NCI-H146 treated with DMSO at 0.1 percent for 48 hours (cell line): ENCODE data around the gene BPIFB6.

Source experiments
- DNase-seq: peaks from one replicate; lab custom pipeline; 2025; ENCODE audit not compliant: unreplicated experiment; lab: John Stamatoyannopoulos, UW

The BPIFB6 gene, protein sequence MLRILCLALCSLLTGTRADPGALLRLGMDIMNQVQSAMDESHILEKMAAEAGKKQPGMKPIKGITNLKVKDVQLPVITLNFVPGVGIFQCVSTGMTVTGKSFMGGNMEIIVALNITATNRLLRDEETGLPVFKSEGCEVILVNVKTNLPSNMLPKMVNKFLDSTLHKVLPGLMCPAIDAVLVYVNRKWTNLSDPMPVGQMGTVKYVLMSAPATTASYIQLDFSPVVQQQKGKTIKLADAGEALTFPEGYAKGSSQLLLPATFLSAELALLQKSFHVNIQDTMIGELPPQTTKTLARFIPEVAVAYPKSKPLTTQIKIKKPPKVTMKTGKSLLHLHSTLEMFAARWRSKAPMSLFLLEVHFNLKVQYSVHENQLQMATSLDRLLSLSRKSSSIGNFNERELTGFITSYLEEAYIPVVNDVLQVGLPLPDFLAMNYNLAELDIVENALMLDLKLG

DNA sequence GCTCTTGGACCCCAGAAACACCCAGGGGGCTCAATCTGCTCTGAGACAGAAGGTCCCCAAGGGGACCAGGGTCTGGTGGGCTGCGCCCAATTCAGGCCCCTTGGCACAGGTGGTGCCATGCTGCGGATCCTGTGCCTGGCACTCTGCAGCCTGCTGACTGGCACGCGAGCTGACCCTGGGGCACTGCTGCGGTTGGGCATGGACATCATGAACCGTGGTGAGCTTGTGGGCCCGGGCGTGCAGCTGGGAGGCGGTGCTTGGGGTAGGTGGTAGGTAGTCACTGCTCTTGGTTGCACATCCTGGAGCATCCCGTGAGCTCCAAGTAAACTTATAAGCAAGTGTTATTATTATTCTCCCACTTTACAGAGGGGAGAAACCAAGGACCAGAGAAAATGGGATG lies at the start of gene BPIFB6:
BPIFB6 (plus strand) TSS at position 118 of the 400 bp plus-strand sequence; CDS start at position 118, 0 bp downstream.
- no peak for DNase-seq

DNA sequence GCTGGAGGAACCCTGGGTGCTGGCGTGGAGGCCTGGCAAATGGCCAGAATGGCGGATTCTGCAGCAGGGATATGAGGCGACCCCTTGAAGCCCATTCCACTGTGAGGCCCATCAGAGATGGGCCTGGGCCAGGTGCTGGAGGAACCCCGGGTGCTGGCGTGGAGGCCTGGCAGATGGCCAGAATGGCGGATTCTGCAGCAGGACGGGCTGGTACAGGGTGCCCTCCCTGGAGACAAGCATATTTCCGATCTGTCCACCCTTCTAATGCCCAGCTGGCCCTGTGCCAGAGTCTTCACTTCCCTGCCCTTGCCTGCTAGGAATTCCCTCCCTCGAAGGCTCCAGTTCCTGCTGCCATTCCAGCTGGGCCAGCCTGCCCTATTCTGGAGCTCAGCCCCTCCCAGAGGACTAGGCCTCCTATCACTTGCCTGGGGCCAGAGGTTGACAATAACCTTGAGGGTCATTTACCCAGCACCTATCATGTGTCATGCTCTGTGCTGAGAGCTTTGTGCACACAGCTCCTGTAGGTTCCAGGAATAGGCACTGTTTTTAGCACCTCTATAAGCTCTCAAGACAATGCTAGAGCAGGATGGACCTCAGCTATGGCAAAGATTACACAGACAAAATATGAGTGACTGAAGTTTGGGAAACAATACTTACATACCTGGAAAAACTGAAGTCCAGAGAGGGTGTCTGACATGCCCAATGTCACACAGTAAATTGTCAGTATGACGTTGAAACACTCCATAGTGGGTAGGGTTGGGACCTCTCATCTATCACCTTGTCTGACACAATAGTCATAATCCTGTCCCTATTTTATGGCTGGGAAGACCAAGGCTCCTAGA lies 48.6 kb upstream of the BPIFB6 start:
- no peak for DNase-seq

DNA sequence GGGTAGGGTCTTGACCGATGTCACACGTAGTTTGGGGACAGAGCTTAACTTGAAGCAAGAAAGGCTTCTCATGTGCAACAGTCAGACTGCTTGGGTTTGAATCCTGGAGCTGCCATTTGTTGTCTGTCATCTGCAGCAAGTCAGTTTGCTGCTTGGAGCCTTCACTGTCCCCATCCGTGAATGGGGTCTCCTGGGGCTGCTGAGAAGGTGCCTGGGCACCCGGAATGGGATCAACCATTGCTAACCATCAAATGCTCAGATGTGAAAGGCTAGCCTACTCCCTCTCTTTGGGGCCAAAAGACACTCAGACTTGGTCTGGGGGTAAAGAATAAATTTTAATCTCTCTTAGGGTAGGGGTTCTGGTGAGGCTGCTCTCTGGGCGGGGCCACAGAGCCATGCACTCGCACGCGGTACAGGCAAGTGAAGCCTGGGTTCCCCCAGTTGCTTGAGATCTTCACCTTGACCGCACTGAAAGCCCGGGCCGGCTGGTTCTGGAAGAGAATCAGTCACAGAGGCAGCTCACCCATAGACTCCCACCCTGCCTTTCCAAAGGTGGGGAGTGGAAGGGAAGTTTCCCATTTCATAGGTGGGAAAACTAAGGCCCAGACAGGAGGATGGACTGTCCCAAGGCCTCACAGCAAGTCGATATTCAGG lies 47.9 kb upstream of the BPIFB6 start:
- no peak for DNase-seq

- DNase-seq = no peak
Observed at GRCh38 chr20:32984196-32984595, 47.3 kb upstream of the BPIFB6 start.

GRCh38 chr20:32984631-32985354 lies 46.7 kb upstream of the BPIFB6 start:
- DNase-seq = no peak

GRCh38 chr20:32985596-32985995 lies 45.9 kb upstream of the BPIFB6 start:
- no peak for DNase-seq

- DNase-seq = no peak
Observed at GRCh38 chr20:32986331-32986966, 45.0 kb upstream of the BPIFB6 start.

DNA sequence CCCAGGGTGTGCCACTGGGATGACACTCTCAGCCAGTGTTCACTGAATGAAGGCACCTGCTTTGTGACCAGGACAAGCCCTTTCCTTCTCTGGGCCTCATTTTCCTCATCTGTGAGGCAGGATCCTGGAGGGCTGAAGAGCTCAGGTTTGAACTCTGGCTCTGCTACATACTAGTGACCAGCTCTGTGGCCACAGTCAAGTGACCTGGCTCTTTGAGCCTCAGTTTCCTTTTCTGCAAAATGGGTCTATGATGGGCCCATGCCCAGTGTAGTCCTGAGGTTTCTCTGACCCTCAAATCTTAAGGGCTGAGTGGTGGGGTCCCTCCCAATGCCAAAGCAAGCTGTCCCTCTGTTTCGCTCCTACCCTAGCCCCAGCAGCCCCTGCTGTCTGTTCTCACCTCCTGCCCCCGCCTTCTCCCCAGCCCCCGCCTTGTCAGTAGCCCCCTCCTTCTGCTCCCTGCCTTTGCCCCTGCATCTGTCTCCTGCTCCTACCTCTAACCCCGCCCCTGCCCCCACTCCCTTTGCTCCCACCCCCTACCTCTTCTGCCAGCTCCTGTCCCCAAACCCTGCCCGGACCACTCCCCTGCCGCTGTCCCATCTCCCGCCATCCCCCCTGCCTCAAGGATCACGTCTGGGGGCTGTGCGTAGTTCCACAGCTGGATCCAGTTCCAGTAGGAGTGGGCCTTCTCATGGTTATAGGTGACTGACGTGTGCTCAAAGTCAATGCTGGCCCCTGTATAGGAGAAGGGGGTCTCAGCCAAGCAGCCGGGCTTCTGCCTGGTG lies 44.2 kb upstream of the BPIFB6 start:
- no peak for DNase-seq

DNA sequence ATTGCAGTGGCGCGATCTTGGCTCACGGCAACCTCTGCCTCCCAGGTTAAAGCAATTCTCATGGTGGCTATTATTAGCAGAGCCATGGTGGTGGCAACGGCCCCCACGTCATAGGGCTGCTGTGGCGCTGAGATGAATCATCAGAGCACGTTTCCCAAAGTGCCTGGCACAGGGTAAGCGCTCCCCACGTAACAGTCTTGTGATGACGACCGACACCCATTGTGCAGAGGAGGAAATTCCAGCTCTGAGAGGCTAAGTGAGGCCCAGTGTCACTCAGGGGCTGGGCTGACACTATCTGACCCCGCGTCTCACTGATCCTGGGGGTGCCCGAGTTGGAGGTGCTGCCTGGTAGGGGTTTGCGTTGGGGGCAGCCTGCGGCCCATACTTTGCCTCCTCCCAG lies 43.4 kb upstream of the BPIFB6 start:
- DNase-seq = no peak

- no peak for DNase-seq
Observed at GRCh38 chr20:32989507-32990283, 41.8 kb upstream of the BPIFB6 start.

- DNase-seq = no peak
Observed at GRCh38 chr20:32990426-32990825, 41.0 kb upstream of the BPIFB6 start.

DNA sequence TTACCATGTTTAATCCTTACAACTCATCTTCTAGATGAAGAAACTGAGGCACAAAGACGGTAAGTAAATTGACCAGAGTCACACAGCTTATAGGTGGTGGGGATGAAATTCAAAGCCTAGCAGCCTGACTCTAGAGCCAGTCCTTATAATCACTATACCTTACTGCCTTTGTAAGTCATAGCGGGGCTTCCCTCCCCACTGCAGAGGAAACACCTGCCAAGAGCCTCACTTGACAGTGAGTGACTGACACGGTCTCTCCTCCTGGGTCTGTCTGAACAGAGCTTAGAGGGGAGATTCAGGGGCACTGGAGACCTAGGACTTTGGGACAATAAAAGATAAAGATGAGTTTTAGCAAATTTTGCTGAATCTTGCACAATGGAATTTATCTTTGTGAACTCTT lies 40.1 kb upstream of the BPIFB6 start:
- DNase-seq = no peak

- no peak for DNase-seq
Observed at GRCh38 chr20:32991792-32992641, 39.4 kb upstream of the BPIFB6 start.

DNA sequence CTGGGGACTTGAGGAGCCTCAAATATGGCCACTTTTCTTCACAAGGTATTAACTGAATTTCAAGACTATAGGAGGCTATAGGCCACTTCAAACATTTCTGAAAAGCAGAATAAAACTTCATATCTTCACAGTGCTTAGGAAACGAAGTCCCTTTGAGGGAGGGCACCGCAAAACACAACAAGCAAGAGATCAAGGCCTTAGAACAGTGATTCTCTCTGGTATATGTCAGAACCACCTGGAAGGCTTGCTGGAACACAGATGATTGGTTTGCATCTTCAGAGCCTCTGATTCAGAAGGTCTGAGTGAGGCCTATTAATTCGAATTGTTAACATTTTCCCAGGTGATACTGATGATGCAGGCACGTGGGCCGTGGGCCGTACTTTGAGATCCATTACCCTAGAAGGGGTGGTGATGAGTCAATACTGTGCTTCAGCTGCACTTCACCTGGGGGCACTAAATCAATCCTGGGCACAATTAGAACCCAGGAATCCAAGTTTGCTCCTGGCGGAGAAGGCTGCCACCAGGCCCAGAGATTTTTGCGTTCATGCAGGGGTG lies 37.9 kb upstream of the BPIFB6 start:
- DNase-seq = no peak

- DNase-seq = no peak
Observed at GRCh38 chr20:32995802-32996201, 35.6 kb upstream of the BPIFB6 start.

DNA sequence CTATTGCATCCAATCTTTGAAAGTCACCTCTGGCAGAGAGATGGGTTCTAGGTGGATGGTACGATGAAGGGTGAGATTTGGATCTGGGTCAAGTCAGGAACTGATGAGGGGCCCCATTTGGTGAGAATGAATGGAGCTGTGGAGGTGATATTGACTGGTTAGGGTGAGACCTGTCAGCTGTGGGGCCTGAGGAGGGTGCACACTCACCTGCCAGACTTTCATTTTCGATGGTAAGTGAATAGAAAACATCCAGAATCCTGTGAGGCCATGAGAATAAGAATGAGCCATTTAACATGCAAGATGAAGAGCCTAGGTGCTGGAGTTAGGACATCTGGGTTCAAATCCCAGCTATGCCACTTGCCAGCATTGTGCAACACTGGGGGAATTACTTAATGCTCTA lies 34.0 kb upstream of the BPIFB6 start:
- DNase-seq = no peak

DNA sequence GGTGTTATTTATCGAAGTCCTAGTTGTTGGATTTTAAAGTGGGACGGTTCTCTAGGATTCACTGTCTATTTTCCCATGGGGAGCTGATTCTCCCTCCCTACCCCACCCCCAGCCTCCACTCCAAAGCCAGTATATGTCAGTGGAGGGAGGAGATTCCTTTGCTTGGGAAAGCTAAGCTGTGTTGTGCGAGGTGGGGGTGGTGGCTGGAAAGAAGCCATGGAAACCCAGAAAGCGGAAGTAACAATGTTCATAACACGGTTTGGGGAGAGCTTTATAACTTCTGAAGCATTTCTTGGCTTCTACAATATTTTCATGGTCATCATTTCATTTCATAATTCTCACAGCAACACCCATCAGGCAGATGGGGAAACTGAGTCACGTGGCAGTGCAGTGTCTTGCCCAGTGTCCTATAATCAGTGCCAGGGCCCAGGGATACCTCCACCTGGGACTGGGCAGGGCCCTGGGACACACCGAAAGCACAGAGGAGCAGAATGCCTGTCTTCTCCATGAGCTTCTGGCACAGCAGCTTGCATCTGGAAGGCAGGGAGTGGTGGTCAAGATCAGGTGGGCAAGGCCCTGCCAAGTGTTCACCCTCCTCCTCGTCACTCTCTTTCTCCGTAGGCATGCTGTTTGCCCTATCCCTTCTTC lies 31.7 kb upstream of the BPIFB6 start:
- no peak for DNase-seq
